H9 (cell line): ENCODE results near the gene MS4A10. TPM values are rescaled to one million over a fixed set of nuclear protein-coding genes. Genes with fewer than 3 reads are reported as not detected.

ENCODE experiments used
- DNase-seq: peaks from one replicate; pipeline ENCODE4 v3.0.0-alpha.2; 2017
- H2AFZ ChIP-seq: one replicate; pipeline ENCODE4 v1.6.1; 2013; ENCODE audit warnings: mild to moderate bottlenecking, low read length, control low read depth, moderate library complexity
- H2AK5ac ChIP-seq: 2 replicates; pipeline ENCODE4 v1.6.1; 2013; ENCODE audit warnings: low read length, control low read depth, mixed read lengths; ENCODE audit not compliant: insufficient read length
- H2BK120ac ChIP-seq: one replicate; pipeline ENCODE4 v1.6.1; 2013; ENCODE audit warnings: low read depth, mild to moderate bottlenecking, low read length, control low read depth, inconsistent platforms; ENCODE audit not compliant: poor library complexity, severe bottlenecking
- H2BK12ac ChIP-seq: 2 replicates; pipeline ENCODE4 v1.6.1; 2013; ENCODE audit warnings: low read length, control low read depth, mixed read lengths, low read depth; ENCODE audit not compliant: insufficient read length
- H2BK15ac ChIP-seq: 2 replicates; pipeline ENCODE4 v1.6.1; 2013; ENCODE audit warnings: low read depth, low read length, control low read depth
- H2BK20ac ChIP-seq: one replicate; pipeline ENCODE4 v1.6.1; 2013; ENCODE audit warnings: low read depth, mild to moderate bottlenecking, low read length, control low read depth, inconsistent platforms; ENCODE audit not compliant: poor library complexity, severe bottlenecking
- H2BK5ac ChIP-seq: 2 replicates; pipeline ENCODE4 v1.6.1; 2013; ENCODE audit warnings: low read length, control low read depth, mixed read lengths; ENCODE audit not compliant: insufficient read length
- H3K14ac ChIP-seq: 2 replicates; pipeline ENCODE4 v1.6.1; 2013; ENCODE audit warnings: low read length, control low read depth; ENCODE audit not compliant: insufficient read depth
- H3K18ac ChIP-seq: 2 replicates; pipeline ENCODE4 v1.6.1; 2013; ENCODE audit warnings: low read depth, mild to moderate bottlenecking, mixed read lengths, low read length, control low read depth; ENCODE audit not compliant: insufficient read length
- H3K23ac ChIP-seq: 2 replicates; pipeline ENCODE4 v1.6.1; 2013; ENCODE audit warnings: low read length, control low read depth, mixed read lengths, low read depth; ENCODE audit not compliant: insufficient read length
- H3K23me2 ChIP-seq: 2 replicates; pipeline ENCODE4 v1.6.1; 2013; ENCODE audit warnings: low read depth, mild to moderate bottlenecking, mixed read lengths, low read length, control low read depth; ENCODE audit not compliant: insufficient read length, poor library complexity, severe bottlenecking
- H3K27ac ChIP-seq: 2 replicates; pipeline ENCODE4 v1.5.1; 2013; ENCODE audit warnings: low read length, control low read depth, mixed read lengths, low read depth; ENCODE audit not compliant: insufficient read length
- H3K27me3 ChIP-seq: 2 replicates; pipeline ENCODE4 v1.6.1; 2013; ENCODE audit warnings: low read length, control low read depth, inconsistent platforms; ENCODE audit not compliant: insufficient read depth
- H3K4ac ChIP-seq: 2 replicates; pipeline ENCODE4 v1.6.1; 2013; ENCODE audit warnings: low read depth, mild to moderate bottlenecking, control low read depth, inconsistent platforms, low read length, moderate library complexity
- H3K4me1 ChIP-seq: 2 replicates; pipeline ENCODE4 v1.6.1; 2013; ENCODE audit warnings: low read length, control low read depth, inconsistent platforms; ENCODE audit not compliant: insufficient read depth
- H3K4me2 ChIP-seq: 2 replicates; pipeline ENCODE4 v1.6.1; 2013; ENCODE audit warnings: low read length, control low read depth, mixed read lengths; ENCODE audit not compliant: insufficient read length, insufficient read depth
- H3K56ac ChIP-seq: 2 replicates; pipeline ENCODE4 v1.6.1; 2013; ENCODE audit warnings: low read depth, mild to moderate bottlenecking, mixed read lengths, low read length, control low read depth; ENCODE audit not compliant: insufficient read length
- H3K79me1 ChIP-seq: 2 replicates; pipeline ENCODE4 v1.6.1; 2013; ENCODE audit warnings: low read depth, mild to moderate bottlenecking, moderate library complexity, low read length, control low read depth, inconsistent platforms; ENCODE audit not compliant: insufficient read depth, poor library complexity, severe bottlenecking
- H3K79me2 ChIP-seq: 2 replicates; pipeline ENCODE4 v1.6.1; 2013; ENCODE audit warnings: low read length, control low read depth, inconsistent platforms; ENCODE audit not compliant: insufficient read depth
- H3K9ac ChIP-seq: 2 replicates; pipeline ENCODE4 v1.6.1; 2013; ENCODE audit warnings: low read length, control low read depth, mixed read lengths; ENCODE audit not compliant: insufficient read length; ENCODE audit errors: extremely low read depth
- H3K9me3 ChIP-seq: one replicate; pipeline ENCODE4 v1.6.1; 2013; ENCODE audit warnings: low read depth, low read length, inconsistent platforms; ENCODE audit not compliant: control insufficient read depth
- H3T11ph ChIP-seq: one replicate; pipeline ENCODE4 v1.6.1; 2013; ENCODE audit warnings: mild to moderate bottlenecking, low read length, control low read depth, inconsistent platforms
- H4K20me1 ChIP-seq: one replicate; pipeline ENCODE4 v1.6.1; 2013; ENCODE audit not compliant: control insufficient read depth, insufficient read length, insufficient read depth
- H4K5ac ChIP-seq: 2 replicates; pipeline ENCODE4 v1.6.1; 2013; ENCODE audit warnings: low read depth, mild to moderate bottlenecking, mixed read lengths, low read length, control low read depth; ENCODE audit not compliant: insufficient read length
- H4K8ac ChIP-seq: replicated peaks from 2 replicates; pipeline ENCODE4 v1.6.1; 2013; ENCODE audit warnings: low read length, control low read depth, mixed read lengths, low read depth; ENCODE audit not compliant: insufficient read length
- H4K91ac ChIP-seq: 2 replicates; pipeline ENCODE4 v1.6.1; 2013; ENCODE audit warnings: low read depth, mild to moderate bottlenecking, moderate library complexity, mixed read lengths, low read length, control low read depth; ENCODE audit not compliant: insufficient read length
- H3K27ac Mint-ChIP-seq, 3 experiments: 2 replicates in 2 of 3; 3 replicates in 1 of 3; pipeline ENCODE4 v1.8.0; 2020 to 2021; ENCODE audit warnings: mixed read lengths in 3 of 3, mild to moderate bottlenecking in 1 of 3, moderate library complexity in 1 of 3
- H3K27me3 Mint-ChIP-seq: 2 replicates; pipeline ENCODE4 v1.8.0; 2021; ENCODE audit warnings: low read depth, mild to moderate bottlenecking, moderate library complexity, mixed read lengths
- H3K36me3 Mint-ChIP-seq, 3 experiments: 2 replicates in 2 of 3; 3 replicates in 1 of 3; pipeline ENCODE4 v1.8.0; 2020 to 2021; ENCODE audit warnings: low read depth in 3 of 3, mixed read lengths in 3 of 3; ENCODE audit not compliant: insufficient read depth in 1 of 3
- H3K4me1 Mint-ChIP-seq, 2 experiments: 2 replicates each; pipeline ENCODE4 v1.8.0; 2020; ENCODE audit warnings: mixed read lengths in 2 of 2
- H3K4me3 Mint-ChIP-seq, 2 experiments: 2 replicates in 1 of 2; 3 replicates in 1 of 2; pipeline ENCODE4 v1.8.0; 2020 to 2021; ENCODE audit warnings: mild to moderate bottlenecking in 2 of 2, mixed read lengths in 2 of 2, moderate library complexity in 1 of 2
- H3K9me3 Mint-ChIP-seq, 2 experiments: 2 replicates in 1 of 2; 3 replicates in 1 of 2; pipeline ENCODE4 v1.8.0; 2020; ENCODE audit warnings: mild to moderate bottlenecking in 2 of 2, mixed read lengths in 2 of 2, moderate library complexity in 1 of 2
- WGBS: extraction: QIAGEN DNeasy Blood & Tissue Kit; methylation state at CpG from one replicate; pipeline ENCODE4 v1.1.7; 2013; ENCODE audit warnings: missing lambda C conversion rate, low lambda C conversion rate, mixed read lengths; ENCODE audit not compliant: insufficient read length; ENCODE audit errors: extremely low coverage; 5-methylcytosine and 5-hydroxymethylcytosine counted together
- total RNA-seq: library from RNA; stranded (reverse); gene quantifications from 2 replicates; pipeline ENCODE4 v1.2.1, GENCODE V29; 2021
- TF ChIP-seq, protein P1 (sequence below): fragments of 200-600 bp; sonication (generic); conservative IDR thresholded peaks from 3 replicates; pipeline ENCODE4 v1.8.0; 2021; ENCODE audit warnings: antibody characterized with exemption, mild to moderate bottlenecking

The MS4A10 gene
- total RNA-seq, 1 experiment from 2014 or later = not detected

DNA sequence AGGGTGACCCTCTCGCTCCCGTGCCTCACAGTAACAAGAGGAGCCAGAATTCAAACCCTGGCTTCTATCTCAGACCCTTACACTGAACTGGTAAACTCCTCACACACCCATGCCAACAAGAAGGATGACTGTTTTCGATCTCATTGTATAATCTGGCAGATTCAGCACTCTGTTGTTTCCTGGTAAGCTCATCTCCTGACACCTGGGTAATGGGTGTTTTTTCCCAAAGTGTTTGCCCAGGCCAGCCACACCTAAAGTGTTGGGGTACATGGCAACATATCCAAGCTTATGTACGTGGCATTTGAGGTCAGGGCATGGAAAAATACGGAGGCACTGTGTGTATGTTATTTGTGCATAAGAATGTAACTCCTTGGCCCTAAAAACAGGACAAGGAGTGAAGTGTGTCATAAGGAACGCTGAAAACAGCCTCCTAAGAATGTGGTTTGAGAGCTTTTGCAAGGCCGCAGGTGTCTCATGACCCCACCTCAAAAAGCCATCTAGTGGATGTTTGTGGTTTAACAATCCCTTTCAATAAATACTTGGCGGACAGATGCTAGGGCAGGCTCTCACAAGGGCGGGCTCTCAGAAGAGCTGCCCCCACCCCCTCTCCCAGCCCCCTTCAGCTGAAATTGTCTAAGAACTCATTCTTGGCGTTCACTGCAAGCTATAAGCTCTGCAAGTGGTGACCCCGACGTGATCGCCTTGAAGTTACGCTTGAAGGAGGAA lies 28.7 kb upstream of the MS4A10 start, which contains the start of gene MS4A15:
TSS of gene MS4A15 (plus strand) at position 561 of the 726 bp plus-strand sequence. CDS start 6,867 bp downstream, outside the sequence.
- Histone ChIP-seq H4K8ac (no peak within 1 kb of the TSS), H3K79me1 (no peaks in the 10 kb centered on the region), H4K91ac (no peak within 1 kb of the TSS), H3K79me2 (no peaks in the 10 kb centered on the region), H2BK120ac (no peak within 1 kb of the TSS), H3K18ac (no peak within 1 kb of the TSS), H4K20me1 (no peaks in the 10 kb centered on the region), H2BK15ac (no peak within 1 kb of the TSS), H3K27ac (no peak within 1 kb of the TSS), H2AK5ac (no peak within 1 kb of the TSS), H2BK20ac (no peak within 1 kb of the TSS), H3K9ac (no peak within 1 kb of the TSS), H2AFZ (no peak within 1 kb of the TSS), H3T11ph (no peak within 1 kb of the TSS), H4K5ac (no peak within 1 kb of the TSS), H3K4me1 (no peaks in the 10 kb centered on the region), H3K23ac (no peak within 1 kb of the TSS), H3K4ac (no peak within 1 kb of the TSS), H3K4me2 (no peak within 1 kb of the TSS), H3K14ac (no peak within 1 kb of the TSS), H2BK12ac (no peak within 1 kb of the TSS), H3K23me2 (no peaks in the 10 kb centered on the region), H3K9me3 (no peaks in the 10 kb centered on the region), H3K56ac (no peak within 1 kb of the TSS), H3K27me3 (no peaks in the 10 kb centered on the region; the same call in none of the 2 replicates), H2BK5ac (no peak within 1 kb of the TSS)
- TF ChIP-seq, protein P1, sequence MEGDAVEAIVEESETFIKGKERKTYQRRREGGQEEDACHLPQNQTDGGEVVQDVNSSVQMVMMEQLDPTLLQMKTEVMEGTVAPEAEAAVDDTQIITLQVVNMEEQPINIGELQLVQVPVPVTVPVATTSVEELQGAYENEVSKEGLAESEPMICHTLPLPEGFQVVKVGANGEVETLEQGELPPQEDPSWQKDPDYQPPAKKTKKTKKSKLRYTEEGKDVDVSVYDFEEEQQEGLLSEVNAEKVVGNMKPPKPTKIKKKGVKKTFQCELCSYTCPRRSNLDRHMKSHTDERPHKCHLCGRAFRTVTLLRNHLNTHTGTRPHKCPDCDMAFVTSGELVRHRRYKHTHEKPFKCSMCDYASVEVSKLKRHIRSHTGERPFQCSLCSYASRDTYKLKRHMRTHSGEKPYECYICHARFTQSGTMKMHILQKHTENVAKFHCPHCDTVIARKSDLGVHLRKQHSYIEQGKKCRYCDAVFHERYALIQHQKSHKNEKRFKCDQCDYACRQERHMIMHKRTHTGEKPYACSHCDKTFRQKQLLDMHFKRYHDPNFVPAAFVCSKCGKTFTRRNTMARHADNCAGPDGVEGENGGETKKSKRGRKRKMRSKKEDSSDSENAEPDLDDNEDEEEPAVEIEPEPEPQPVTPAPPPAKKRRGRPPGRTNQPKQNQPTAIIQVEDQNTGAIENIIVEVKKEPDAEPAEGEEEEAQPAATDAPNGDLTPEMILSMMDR = peak; percentile 73
- no peak within 1 kb of the TSS for H3K4me3 Mint-ChIP-seq
- peaks cover 6% of the 10 kb centered on the region; the same call in 1 of the 2 replicates for H3K27me3 Mint-ChIP-seq
- peaks cover 0 to 8% (median 0%) of the 10 kb centered on the region in 3 experiments; a peak in 2 of 7 replicates for H3K36me3 Mint-ChIP-seq
- no CpG with 5 or more reads among the region's 14 CpGs for WGBS
- H3K27ac Mint-ChIP-seq = peak within 1 kb of the TSS in 1 of 3 experiments; percentile 53; a peak in 1 of 7 replicates
- peaks cover 3 to 6% of the 10 kb centered on the region in 2 experiments; a peak in 3 of 5 replicates for H3K9me3 Mint-ChIP-seq
- H3K4me1 Mint-ChIP-seq = peaks cover 0 to 3% of the 10 kb centered on the region in 2 experiments; a peak in 1 of 4 replicates
- DNase-seq = peak; percentile 56
